DOHH2 (cell line): ENCODE results near the gene GDF9.

Experiments used
- CTCF ChIP-seq: fragments of 200-600 bp; sonication (generic); IDR thresholded peaks from one replicate; pipeline ENCODE4 v1.5.1; 2014; ENCODE audit warnings: antibody characterized with exemption, mild to moderate bottlenecking, low read depth, low read length; ENCODE audit not compliant: poor library complexity, severe bottlenecking
- EZH2phosphoT487 ChIP-seq: fragments of 200-600 bp; sonication (generic); IDR thresholded peaks from 2 replicates; pipeline ENCODE4 v1.6.1; 2017; ENCODE audit warnings: borderline replicate concordance, mild to moderate bottlenecking, antibody characterized with exemption, low read length, moderate library complexity, mixed read lengths

- TF ChIP-seq CTCF (no peak), EZH2phosphoT487 (no peak)
Observed at GRCh38 chr5:132815454-132815853, 50.8 kb downstream of the GDF9 start.
